Islet precursor cell (in vitro differentiated cells): Measurements from ENCODE around the gene ZNF550.
A peak's percentile ranks its signal among the peaks of the same experiment; 100 is the strongest.

ENCODE experiments used
- DNase-seq: peaks from one replicate; pipeline ENCODE4 v3.0.0-alpha.2; 2018

Gene ZNF550

DNA sequence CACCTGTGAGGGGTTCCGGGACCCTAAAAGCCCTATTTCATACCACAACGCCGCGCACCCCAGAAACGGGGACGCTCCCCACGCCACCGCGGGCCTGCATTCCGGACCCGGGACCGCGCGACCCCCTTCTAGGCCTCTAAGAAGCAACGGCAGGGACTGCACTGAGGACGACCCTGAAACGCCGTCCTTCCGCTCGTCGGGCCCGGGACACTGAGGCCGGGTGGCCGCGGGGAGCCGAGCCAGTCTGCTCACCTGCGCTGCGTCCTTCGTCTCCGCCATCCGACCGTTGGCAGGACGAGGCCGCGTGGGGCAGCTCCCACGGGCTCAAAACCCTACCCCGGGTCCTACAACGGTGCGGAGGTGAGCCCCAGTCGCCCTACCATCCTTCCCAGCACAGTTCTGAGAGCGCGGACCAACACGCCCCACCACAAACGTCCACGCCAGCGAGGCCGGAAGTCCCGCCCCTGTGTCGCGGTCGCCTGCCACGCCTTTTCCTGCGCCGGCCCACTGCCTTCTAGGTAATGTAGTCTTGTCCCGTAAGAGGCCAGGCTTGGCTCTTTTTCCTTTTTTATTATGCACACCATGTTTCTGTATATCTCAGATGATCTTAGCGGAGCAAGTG, at the start of gene ZNF550:
ZNF550 (minus strand) TSS at position 460 of the 622 bp plus-strand sequence; CDS start at position 279, 181 bp downstream.
- DNase-seq = peak; percentile 89

DNA sequence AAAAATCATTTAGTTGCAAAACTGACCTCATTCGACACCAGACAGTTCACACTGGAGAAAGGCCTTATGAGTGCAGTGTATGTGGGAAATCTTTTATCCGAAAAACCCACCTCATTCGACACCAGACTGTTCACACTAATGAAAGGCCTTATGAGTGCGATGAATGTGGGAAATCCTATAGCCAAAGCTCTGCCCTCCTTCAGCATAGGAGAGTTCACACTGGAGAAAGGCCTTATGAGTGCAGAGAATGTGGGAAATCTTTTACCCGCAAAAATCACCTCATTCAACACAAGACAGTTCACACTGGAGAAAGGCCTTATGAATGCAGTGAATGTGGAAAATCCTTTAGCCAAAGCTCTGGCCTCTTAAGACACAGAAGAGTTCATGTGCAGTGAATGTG, 47.3 kb upstream of the ZNF550 start:
- DNase-seq = no peak

DNA sequence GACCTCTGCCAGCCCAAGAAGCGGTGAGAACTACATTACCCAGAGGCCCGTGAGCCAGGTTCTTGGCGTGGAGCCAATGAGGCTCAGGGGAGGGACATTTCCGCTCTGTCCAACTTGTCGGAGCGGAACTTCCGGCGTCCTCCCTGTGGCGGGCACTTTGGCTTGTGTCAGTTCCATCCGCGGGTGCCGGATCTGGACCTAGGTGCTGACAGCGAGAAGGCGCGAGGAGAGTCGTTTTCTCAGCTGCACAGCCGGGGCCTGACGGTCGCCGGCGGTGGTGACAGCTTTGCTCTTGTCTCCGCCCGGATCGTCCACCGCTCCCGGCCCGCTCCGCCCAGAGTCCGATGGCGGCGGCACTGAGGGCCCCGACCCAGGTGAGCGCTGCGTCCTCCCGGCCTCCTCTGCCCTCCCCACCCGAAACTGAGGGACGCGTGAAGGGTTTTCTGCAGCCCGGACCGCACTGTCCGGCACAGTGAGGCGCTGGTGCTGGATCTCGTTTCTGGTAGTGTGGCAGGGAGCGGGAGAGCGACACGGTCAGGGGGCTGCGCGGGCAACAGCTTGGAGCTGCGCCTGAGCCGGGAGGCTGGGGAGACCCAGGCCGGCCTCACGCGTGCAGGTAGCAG, 40.2 kb upstream of the ZNF550 start, which contains the start of gene ZNF530:
ZNF530 (plus strand) TSS at position 125 of the 623 bp plus-strand sequence. CDS start 4,461 bp downstream, outside the sequence.
- DNase-seq = peak; percentile 96

GRCh38 chr19:57599377-57599760, 39.7 kb upstream of the ZNF550 start:
- no peak for DNase-seq

DNA sequence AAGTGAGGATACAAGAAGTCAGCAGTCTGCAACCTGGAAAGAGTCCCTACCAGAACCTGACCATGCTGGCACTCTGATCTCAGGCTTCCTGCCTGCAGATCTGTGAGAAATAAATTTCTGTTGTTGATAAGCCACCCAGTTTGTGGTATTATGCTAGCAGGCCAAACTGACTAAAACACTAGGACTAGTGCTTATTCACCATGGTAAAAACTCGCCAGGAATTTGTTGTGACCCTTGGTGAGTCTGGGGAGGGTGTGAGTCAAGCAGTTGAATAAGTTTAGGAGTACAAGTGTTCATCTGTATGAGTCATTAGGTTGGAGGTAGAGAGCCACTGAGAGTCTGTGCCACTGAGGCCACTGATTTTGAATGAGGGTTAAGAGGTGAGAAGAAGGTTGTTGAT, 27.9 kb upstream of the ZNF550 start:
- no peak for DNase-seq

- DNase-seq = peak; percentile 92
Measured at GRCh38 chr19:57583521-57584416, 24.1 kb upstream of the ZNF550 start, which contains the start of gene ZIK1. Gene ZIK1 (plus strand): TSS chr19:57584145. CDS start chr19:57584357, 212 bp downstream.

- no peak for DNase-seq
Measured at GRCh38 chr19:57583104-57583520, 23.4 kb upstream of the ZNF550 start.

- DNase-seq = peak; percentile 98
Measured at GRCh38 chr19:57578487-57579205, 19.0 kb upstream of the ZNF550 start, which contains the start of gene ZNF416. Gene ZNF416 (minus strand): TSS chr19:57578911. CDS start chr19:57578704, 207 bp downstream.

DNA sequence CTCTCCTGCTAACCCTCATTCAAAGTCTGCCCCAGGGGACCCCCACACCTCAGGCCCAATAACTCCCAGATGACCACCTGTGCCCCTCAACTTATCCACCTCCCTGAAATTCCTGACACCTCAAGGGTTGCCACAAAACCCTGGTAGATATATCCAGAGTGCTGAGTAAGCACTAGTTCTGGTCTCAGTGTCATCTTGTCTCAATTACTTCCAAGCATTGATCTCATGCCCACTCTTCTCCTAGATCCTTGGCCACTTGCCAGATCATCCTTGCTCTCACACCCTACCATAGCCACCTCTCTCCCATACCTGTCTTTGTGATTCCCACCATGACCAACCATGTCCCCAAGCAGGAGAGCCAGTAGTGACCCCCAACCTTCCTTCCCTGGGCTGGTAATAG, 17.0 kb upstream of the ZNF550 start:
- no peak for DNase-seq

- DNase-seq = peak; percentile 4
Measured at GRCh38 chr19:57572415-57572947, 12.8 kb upstream of the ZNF550 start.

DNA sequence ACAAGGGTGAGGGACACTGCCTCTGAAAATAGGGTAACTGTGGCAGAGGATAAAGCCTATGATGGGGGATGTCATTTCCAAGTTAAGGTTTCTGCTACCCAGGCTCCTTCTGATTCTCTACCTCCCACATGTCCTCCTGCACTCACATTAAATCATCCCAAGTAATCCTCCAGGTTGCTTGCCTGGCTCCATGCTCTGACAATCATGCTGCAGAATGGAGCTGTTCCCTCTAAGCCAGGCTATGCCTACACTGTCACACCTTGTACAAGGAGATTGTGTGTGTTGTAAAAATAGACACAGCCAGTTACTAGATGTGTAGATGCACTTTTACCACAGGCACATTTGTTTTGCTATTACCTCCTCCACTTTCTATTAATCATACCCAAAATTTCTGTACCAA, 11.0 kb upstream of the ZNF550 start:
- DNase-seq = no peak

DNA sequence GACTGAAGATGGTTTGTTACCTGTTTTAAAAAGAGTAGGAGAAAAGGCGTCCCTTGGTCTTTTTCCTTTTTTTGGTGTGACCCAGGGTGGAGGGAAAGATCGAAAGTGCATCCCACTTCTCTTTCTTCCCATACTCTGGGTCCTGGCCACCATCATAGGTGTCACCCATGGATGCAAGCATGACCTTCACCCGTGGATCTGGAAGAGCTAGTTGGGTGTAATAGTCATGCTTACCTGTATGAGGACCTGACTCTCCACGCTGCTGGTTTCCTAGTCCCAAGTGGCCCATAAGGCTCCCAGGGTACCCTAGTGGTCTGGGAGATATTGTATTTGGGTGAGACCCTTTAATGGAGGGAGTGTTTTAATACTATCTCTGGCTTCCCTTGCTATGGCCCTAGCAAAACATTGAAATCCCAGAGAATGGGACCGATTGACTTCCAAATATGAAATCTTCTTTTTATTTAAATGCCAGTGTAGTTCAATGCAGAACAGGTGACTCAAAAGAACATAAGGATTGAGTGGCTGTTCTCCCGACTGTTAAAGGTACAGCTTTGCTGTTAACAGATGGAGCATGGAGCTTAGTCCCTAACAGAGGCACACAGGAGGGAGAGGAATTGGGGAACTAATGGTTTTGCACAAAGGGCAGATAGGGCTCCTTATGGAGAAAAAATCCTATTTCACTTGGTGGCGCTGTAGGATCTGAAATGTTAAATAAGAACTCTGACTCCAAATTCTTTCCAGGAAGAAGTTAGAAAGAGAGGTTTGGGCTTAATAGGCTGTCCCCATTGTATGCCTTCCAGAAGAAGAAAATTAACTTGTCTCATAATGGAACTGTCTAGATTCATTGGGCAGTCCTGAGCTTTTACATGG, 7.0 kb upstream of the ZNF550 start:
- DNase-seq = peak; percentile 19

DNA sequence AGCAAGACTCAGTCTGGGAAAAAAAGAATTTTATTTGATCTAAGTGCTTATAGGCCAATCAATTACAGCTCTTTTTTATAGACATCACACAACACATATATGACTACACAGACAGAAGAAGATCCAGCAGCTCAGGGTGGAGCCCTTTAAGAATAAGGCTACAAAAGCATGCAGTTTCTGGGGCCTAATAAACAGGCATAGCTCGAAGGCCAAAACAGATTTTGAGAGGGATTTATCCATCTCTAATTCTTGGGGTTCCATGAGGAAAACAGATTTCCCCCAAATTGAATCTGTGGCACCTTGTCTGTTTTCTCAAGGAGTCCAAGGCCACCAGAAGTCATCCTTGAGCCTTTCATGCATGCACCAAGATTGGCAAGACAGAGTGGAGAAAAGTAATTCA, 3.9 kb upstream of the ZNF550 start:
- DNase-seq = no peak

DNA sequence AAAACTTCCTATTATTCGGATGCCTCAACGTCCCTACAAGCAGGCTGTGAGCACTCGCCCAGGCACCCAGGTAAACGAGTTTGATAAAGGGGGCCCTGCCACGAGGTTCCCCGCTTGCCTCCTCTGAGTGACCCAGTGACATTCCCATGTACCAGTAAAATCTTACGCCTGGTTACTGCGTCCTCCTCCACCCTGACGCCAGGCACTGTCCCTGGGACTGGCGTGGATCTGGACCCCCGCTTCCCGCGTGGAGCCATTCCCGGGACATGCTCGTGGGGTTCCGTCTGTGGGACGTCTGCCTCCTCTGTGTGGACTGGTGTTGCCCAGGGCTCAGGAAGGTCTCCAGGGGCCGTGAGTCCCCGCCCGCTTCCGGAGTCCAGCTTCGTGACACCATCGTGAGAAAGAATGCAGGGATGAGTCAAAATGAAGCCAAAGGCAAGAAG, 407 bp upstream of the ZNF550 start:
- DNase-seq = no peak

DNA sequence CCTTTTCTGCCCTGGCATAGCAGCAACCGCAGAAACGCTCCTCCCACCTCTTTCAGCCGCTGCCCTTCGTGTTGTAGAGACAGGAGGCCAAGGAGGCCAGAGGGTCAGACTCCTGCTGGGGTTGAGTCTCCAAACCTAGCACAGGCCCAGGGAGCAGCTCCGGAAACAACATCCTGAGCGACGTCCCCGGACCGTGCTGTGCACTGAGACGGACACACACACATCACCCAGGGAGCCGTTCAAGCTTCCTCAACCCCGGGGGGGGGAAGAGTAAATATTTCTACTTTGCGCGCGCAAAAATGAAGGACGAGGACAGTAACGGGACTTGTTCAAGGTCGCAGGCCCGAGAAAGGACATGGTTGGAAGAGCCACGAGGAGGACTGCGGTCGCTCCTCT, 657 bp downstream of the ZNF550 start:
- peak; percentile 58 for DNase-seq

DNA sequence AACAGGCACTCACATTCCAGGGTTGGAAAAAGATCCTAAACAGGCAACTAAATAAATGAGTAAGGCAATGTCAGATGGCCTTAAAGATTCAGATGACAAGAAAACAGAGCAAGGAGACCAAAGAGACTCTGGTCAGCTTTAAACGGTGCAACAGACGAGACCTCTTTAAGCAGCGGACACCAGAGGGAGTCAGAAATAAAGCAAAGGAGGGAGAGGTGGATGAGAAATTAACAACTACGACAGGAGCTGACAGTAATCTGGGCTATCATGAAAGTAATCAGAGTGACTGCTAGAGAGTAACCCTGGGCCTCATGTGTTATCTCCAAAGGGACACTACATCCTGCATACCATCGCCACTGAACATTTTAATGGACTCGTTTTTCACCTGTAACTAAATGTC, 1.1 kb downstream of the ZNF550 start:
- DNase-seq = no peak

- no peak for DNase-seq
Measured at GRCh38 chr19:57557659-57558058, 2.0 kb downstream of the ZNF550 start.

DNA sequence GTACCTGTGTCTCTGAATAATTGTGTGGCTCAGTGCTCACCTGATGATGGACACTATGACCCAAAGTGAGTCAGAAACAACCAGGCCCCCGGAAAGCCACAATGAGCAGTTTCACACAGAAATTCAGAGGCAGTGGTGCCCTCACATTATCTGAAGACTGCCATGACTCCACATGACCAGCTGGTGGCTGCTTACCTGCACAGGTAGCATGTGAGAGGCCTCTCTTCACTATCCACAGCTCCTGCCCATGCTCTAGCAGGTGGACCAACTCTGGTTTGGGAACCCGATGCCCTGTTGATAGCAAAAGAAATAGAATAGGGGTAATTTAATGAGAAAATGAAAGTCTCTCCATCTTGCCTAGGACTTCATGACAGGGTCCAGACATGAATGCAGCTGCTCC, 7.2 kb downstream of the ZNF550 start:
- no peak for DNase-seq

- DNase-seq = no peak
Measured at GRCh38 chr19:57546513-57546912, 13.2 kb downstream of the ZNF550 start.

DNA sequence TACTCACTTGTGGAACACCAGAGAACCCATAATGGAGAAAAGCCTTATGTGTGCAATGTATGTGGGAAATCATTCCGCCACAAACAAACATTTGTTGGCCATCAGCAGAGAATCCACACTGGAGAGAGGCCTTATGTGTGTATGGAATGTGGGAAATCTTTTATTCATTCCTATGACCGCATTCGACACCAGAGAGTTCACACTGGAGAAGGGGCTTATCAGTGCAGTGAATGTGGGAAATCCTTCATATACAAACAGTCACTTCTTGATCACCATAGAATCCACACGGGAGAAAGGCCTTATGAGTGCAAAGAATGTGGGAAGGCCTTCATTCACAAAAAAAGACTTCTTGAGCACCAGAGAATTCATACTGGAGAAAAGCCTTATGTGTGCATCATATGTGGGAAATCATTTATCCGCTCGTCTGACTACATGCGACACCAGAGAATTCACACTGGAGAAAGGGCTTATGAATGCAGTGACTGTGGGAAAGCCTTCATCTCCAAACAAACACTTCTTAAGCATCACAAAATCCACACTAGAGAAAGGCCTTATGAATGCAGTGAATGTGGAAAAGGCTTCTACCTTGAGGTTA, 21.6 kb downstream of the ZNF550 start:
- no peak for DNase-seq
